GM12872 (cell line): ENCODE results near the gene UBALD2.

Source experiments
- TF ChIP-seq, protein P1 (sequence below): IDR thresholded peaks from 3 replicates; pipeline ENCODE4 v1.5.1; 2011; ENCODE audit warnings: low read depth, mild to moderate bottlenecking, low read length, moderate library complexity; ENCODE audit not compliant: insufficient read depth

UBALD2 gene

GRCh38 chr17:76296186-76296585 lies 31.0 kb downstream of the UBALD2 start:
- TF ChIP-seq, protein P1, sequence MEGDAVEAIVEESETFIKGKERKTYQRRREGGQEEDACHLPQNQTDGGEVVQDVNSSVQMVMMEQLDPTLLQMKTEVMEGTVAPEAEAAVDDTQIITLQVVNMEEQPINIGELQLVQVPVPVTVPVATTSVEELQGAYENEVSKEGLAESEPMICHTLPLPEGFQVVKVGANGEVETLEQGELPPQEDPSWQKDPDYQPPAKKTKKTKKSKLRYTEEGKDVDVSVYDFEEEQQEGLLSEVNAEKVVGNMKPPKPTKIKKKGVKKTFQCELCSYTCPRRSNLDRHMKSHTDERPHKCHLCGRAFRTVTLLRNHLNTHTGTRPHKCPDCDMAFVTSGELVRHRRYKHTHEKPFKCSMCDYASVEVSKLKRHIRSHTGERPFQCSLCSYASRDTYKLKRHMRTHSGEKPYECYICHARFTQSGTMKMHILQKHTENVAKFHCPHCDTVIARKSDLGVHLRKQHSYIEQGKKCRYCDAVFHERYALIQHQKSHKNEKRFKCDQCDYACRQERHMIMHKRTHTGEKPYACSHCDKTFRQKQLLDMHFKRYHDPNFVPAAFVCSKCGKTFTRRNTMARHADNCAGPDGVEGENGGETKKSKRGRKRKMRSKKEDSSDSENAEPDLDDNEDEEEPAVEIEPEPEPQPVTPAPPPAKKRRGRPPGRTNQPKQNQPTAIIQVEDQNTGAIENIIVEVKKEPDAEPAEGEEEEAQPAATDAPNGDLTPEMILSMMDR = no peak

DNA sequence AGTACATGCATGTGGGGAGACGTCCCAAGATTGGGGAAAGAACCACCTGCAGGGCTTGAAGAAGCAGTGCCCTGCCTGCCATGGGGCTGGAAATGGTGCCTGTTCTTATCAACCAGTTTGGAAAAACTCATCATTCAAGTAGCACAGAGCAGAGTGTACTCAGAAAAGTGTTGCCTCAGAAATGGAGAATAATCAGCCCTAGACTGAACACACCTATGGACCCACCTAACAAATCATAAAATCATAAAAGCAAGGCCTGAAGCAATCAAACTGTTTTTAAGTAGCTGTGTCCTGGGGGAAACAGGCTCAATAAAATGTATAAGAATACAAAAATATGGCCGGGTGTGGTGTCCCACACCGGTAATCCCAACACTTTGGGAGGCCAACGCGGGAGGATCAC lies 31.7 kb downstream of the UBALD2 start:
- TF ChIP-seq, protein P1 = no peak

DNA sequence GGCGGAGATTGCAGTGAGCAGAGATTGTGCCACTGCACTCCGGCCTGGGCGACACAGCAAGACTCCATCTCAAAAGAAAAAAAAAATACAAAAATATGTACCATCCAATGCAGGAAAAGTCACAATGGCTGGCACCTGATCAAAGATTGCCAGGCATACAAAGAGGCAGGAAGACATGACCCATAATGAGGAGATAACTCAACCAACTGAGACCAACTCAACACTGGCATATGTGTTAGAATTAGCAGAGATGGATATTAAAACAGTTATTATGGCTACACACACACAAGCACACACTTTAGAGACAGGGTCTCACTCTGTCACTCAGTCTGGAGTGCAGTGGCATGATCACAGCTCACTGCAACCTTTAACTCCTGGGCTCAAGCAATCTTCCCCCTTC lies 32.3 kb downstream of the UBALD2 start:
- TF ChIP-seq, protein P1 = no peak

DNA sequence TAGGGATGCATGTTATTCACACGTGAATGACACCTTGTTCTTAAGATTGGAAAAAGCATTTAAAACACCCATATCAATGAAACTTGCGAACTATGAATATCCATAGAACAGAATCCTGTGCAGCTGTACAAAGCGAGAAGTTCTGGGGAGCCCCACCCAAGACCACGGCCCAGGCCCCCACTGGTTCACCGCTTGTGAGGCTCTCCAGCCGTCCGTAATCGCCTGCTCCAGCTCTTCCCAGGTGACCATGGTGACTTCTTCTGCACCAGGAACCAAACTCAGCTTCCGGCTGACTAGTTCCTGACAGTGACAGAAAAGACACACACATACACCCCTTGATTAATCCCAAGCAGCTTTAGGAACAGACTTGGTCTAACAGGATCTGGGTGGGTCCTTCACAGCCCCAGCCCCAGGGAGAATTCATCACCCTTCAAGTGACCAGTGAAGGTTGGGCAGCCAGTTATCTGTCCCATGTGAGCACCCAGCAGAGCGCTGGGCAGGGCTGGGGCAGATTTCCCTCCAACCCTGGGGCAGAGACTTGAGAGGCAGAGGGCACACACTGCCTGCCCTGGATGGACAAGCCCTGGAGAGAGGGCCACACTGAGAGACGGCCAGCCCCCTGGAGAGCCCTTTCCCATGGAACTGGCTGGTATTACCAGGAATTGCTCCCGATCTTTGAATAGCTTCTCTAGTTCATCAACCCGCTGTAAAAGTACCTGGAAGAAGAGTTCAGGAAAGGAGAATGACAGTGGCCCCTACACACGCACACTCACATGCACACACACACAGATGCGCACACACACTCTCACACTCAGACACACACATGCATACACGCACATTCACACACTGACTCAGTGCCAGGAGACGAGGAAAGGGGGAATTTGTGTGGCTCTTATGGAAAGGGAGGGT lies 39.3 kb downstream of the UBALD2 start:
- TF ChIP-seq, protein P1 = no peak

GRCh38 chr17:76307299-76307965 lies 42.3 kb downstream of the UBALD2 start:
- TF ChIP-seq, protein P1 = no peak

DNA sequence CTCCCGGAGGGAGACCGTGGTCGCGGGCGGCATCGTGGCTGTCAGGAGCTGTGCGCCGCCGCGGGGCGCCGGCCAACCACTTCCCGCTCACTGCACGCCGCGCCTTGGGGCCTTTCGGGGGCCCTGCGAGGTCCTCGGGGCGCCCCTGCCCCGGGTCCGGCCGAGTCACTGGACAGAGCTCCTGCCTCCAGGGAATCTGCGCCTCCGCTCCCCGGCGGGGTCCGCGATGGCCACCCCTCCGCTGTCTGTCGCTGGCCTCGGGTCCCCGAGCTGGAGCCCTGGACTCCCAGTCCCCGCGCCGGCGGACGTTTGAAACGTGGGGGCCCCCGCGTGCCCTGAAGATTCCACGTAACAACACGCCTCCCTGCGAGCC lies 42.8 kb downstream of the UBALD2 start, which contains the start of gene QRICH2:
Gene QRICH2, minus strand, starts transcription at position 311 of the 373 bp plus-strand sequence. Its CDS starts 278 bp downstream, at position 33.
- TF ChIP-seq, protein P1 = no peak

DNA sequence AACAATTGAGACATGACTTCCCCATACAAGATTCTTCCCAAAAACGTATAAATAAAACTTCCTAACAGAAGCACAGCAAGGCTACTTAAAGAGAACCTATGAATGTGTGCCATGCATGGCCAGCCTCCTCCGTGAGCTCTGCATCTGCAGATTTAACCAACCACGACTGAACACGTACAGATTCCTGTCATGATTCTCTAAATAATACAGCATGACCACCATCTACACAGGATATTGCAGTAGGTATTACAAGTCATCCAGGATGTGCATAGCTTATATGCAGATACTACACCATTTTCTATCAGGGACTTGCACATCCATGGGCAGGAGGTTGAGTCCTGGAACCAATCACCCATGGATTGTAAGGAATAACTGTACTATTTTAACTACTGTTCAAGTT lies 44.3 kb downstream of the UBALD2 start:
- TF ChIP-seq, protein P1 = no peak
